ENCODE results near the gene NSD1.
A peak's percentile ranks its signal among the peaks of the same experiment; 100 is the strongest.

DNA sequence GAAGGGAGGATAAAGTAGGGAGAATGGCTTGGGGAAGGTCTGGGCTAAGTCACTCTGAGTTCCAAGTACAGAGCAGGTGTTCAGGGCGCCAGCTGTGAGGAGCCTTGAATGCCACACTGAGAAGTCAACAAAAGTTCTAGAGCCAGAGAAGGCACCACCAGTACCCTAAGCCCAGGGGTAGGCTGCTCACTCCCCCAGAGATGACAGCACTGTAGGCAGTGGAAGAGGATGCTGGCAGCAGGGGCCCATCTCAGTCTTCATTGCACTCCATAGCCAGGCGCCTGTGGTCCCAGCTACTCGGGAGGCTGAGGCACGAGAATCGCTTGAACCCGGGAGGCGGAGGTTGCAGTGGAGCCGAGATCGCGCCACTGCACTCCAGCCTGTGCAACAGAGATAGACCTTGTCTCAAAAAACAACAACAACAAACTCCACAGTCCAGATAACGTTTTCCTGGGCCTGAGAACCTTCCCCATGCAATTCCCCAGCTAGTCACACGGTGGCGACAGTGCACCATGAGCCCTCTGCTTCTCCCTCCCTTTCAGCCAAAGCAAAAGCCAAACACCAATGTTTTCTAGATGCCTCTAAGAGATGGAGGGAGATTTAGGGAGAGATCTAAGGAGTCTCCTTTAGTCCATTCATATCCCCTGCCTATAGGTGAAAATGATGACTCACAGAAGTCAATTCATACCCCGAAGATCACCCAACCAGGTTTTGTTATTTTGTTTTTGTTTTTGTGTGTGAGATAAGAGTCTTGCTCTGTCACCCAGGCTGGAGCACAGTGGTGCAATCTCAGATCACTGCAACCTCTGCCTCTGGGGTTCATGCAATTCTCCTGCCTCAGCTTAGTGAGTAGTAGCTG lies 19.8 kb upstream of the NSD1 start:
- TF ChIP-seq, protein P1, sequence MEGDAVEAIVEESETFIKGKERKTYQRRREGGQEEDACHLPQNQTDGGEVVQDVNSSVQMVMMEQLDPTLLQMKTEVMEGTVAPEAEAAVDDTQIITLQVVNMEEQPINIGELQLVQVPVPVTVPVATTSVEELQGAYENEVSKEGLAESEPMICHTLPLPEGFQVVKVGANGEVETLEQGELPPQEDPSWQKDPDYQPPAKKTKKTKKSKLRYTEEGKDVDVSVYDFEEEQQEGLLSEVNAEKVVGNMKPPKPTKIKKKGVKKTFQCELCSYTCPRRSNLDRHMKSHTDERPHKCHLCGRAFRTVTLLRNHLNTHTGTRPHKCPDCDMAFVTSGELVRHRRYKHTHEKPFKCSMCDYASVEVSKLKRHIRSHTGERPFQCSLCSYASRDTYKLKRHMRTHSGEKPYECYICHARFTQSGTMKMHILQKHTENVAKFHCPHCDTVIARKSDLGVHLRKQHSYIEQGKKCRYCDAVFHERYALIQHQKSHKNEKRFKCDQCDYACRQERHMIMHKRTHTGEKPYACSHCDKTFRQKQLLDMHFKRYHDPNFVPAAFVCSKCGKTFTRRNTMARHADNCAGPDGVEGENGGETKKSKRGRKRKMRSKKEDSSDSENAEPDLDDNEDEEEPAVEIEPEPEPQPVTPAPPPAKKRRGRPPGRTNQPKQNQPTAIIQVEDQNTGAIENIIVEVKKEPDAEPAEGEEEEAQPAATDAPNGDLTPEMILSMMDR (IDR thresholded peaks at IDR 0.05): peak; percentile 80 to 97 (median 97)
- TF ChIP-seq POLR2A (IDR thresholded peaks at IDR 0.05): no peak

Data from testis (tissue), 2 donors.